Uterus (tissue), 4 donors: Measurements from ENCODE around the gene OPN5. TPM values are rescaled to one million over a fixed set of nuclear protein-coding genes. Genes with fewer than 3 reads are reported as not detected.

Experiments
- DNase-seq, 2 donors: peaks; one replicate each; pipeline ENCODE4 v3.0.0-alpha.2; 2019 to 2020
- H3K27ac ChIP-seq, 2 donors: fragments of 200-600 bp; sonication (generic); 1 replicate in 1 of 2; 2 replicates in 1 of 2; pipeline ENCODE4 v1.5.1; 2016 to 2018
- H3K27me3 ChIP-seq, 2 donors: fragments of 200-600 bp; sonication (generic); one replicate each; pipeline ENCODE4 v1.5.1; 2018 to 2019; ENCODE audit warnings: control low read depth in 1 of 2
- H3K36me3 ChIP-seq, 2 donors: fragments of 200-600 bp; sonication (generic); one replicate each; pipeline ENCODE4 v1.5.1; 2019; ENCODE audit warnings: control low read depth in 1 of 2
- H3K4me1 ChIP-seq, 2 donors: fragments of 200-600 bp; sonication (generic); one replicate each; pipeline ENCODE4 v1.5.1; 2018 to 2019; ENCODE audit warnings: control low read depth in 1 of 2
- H3K4me3 ChIP-seq, 2 donors: fragments of 200-600 bp; sonication (generic); 1 replicate in 1 of 2; 2 replicates in 1 of 2; pipeline ENCODE4 v1.5.1; 2018 to 2019; ENCODE audit warnings: mild to moderate bottlenecking in 1 of 2
- H3K9me3 ChIP-seq, 2 donors: fragments of 200-600 bp; sonication (generic); one replicate each; pipeline ENCODE4 v1.5.1; 2019; ENCODE audit warnings: control low read depth in 1 of 2
- CTCF ChIP-seq, 4 experiments: fragments of 200-600 bp in 2 of 4; fragments of 450-650 bp in 2 of 4; sonication (generic) in 2 of 4; IDR thresholded peaks; one replicate each; pipeline ENCODE4 v1.5.1; 2016 to 2019; ENCODE audit warnings: antibody characterized with exemption in 4 of 4, mild to moderate bottlenecking in 2 of 4, moderate library complexity in 1 of 4
- POLR2A ChIP-seq, 2 donors: fragments of 450-650 bp; IDR thresholded peaks; one replicate each; pipeline ENCODE4 v1.6.1; 2016; ENCODE audit warnings: antibody characterized with exemption in 2 of 2, mild to moderate bottlenecking in 1 of 2, moderate library complexity in 1 of 2
- intact Hi-C: fragments of 100-400 bp; cut with DNase I; formaldehyde crosslinking; loops from one replicate; pipeline ENCODE4 v1.15.1; 2023; ENCODE audit warnings: low total_unique reads
- total RNA-seq, 4 donors: library from RNA; depleted of rRNA in 3 of 4; stranded (reverse); fragments of >200 nt in 3 of 4; gene quantifications; one replicate each; pipeline versions ENCODE4 v1.1.0 to v1.2.4, GENCODE V29; 2014 to 2023
- donor health status: DM: yes; HTN: yes; CAD: no.

OPN5 gene
- total RNA-seq, 4 donors from 2014 or later = not detected

GRCh38 chr6:47822856-47823554 is 41.2 kb downstream of the OPN5 start:
- H3K36me3 ChIP-seq = no peaks in the 10 kb centered on the region
- H3K27me3 ChIP-seq = no peaks in the 10 kb centered on the region
- no peak for TF ChIP-seq CTCF (IDR thresholded peaks at IDR 0.05)
- no peak for TF ChIP-seq POLR2A (IDR thresholded peaks at IDR 0.05)
- H3K4me3 ChIP-seq = no peak overlapping the region
- H3K4me1 ChIP-seq = no peaks in the 10 kb centered on the region
- no peaks in the 10 kb centered on the region for H3K9me3 ChIP-seq
- DNase-seq = no peak
- H3K27ac ChIP-seq = no peak overlapping the region
- intact Hi-C loops = no loop called here

- intact Hi-C loops = no loop called here
- no peak for DNase-seq
Measured at GRCh38 chr6:47832386-47833100, 50.7 kb downstream of the OPN5 start.

GRCh38 chr6:47834196-47834595 is 52.4 kb downstream of the OPN5 start:
- Histone ChIP-seq H3K27me3 (no peaks in the 10 kb centered on the region), H3K36me3 (no peaks in the 10 kb centered on the region), H3K4me3 (no peak overlapping the region), H3K9me3 (no peaks in the 10 kb centered on the region), H3K4me1 (no peaks in the 10 kb centered on the region), H3K27ac (no peak overlapping the region)
- intact Hi-C loops = no loop called here
- no peak for TF ChIP-seq CTCF (IDR thresholded peaks at IDR 0.05)
- no peak for TF ChIP-seq POLR2A (IDR thresholded peaks at IDR 0.05)
- DNase-seq = no peak

More at GRCh38 chr6:47832386-47833100, 50.7 kb downstream of the OPN5 start:
- Histone ChIP-seq H3K9me3 (no peaks in the 10 kb centered on the region), H3K4me3 (no peak overlapping the region), H3K4me1 (no peaks in the 10 kb centered on the region), H3K36me3 (no peaks in the 10 kb centered on the region), H3K27me3 (no peaks in the 10 kb centered on the region), H3K27ac (no peak overlapping the region)
- TF ChIP-seq POLR2A (IDR thresholded peaks at IDR 0.05) (no peak), CTCF (IDR thresholded peaks at IDR 0.05) (no peak)

GRCh38 chr6:47836046-47836445 is 54.2 kb downstream of the OPN5 start:
- Histone ChIP-seq H3K4me3 (no peak overlapping the region), H3K4me1 (no peaks in the 10 kb centered on the region), H3K27ac (no peak overlapping the region), H3K9me3 (no peaks in the 10 kb centered on the region), H3K27me3 (no peaks in the 10 kb centered on the region), H3K36me3 (no peaks in the 10 kb centered on the region)
- no peak for DNase-seq
- no peak for TF ChIP-seq CTCF (IDR thresholded peaks at IDR 0.05)
- no peak for TF ChIP-seq POLR2A (IDR thresholded peaks at IDR 0.05)
- intact Hi-C loops = no loop called here

GRCh38 chr6:47836639-47837038 is 54.8 kb downstream of the OPN5 start:
- Histone ChIP-seq H3K4me3 (no peak overlapping the region), H3K27me3 (no peaks in the 10 kb centered on the region), H3K36me3 (no peaks in the 10 kb centered on the region), H3K9me3 (no peaks in the 10 kb centered on the region), H3K4me1 (no peaks in the 10 kb centered on the region), H3K27ac (no peak overlapping the region)
- intact Hi-C loops = no loop called here
- TF ChIP-seq POLR2A (IDR thresholded peaks at IDR 0.05) (no peak), CTCF (IDR thresholded peaks at IDR 0.05) (no peak)
- no peak for DNase-seq
